HCT116 (cell line): ENCODE measurements around the gene LFNG. TPM values are rescaled to one million over a fixed set of nuclear protein-coding genes. Genes with fewer than 3 reads are reported as not detected.

Source experiments
- ATAC-seq: fragments of 200-7000 bp; cut with Tn5 transposase; 2 replicates; pipeline ENCODE4 v1.9.1; 2020; ENCODE audit warnings: mild to moderate bottlenecking, moderate library complexity
- BruUV-seq: library from RNA; stranded (reverse); fragments of 400-500 nt; replicated peaks from 2 replicates; lab custom pipeline; 2021; lab: Mats Ljungman, UMichigan
- CTCF ChIA-PET: fragments of 300-600 bp; sonication (Branson Sonifier 250); formaldehyde crosslinking; loops from one replicate; lab custom pipeline; 2021; ENCODE audit warnings: antibody characterized with exemption; lab: Charles Lee
- POLR2A ChIA-PET: fragments of 300-600, 350-600 bp; sonication (Branson Sonifier 250); formaldehyde crosslinking; loops from one replicate; lab custom pipeline; 2021; ENCODE audit warnings: antibody characterized with exemption; lab: Charles Lee
- RAD21 ChIA-PET, 2 experiments: fragments of 300-600 bp; sonication (Branson Sonifier 250); formaldehyde crosslinking; loops; one replicate each; lab custom pipeline; 2023; ENCODE audit warnings: low total read pairs in 2 of 2; ENCODE audit not compliant: uncharacterized antibody in 2 of 2, unreplicated experiment in 2 of 2, low non-redundant PET in 1 of 2; lab: Charles Lee
- DNase-seq: peaks from one replicate; pipeline ENCODE4 v3.0.0-alpha.2; 2010; ENCODE audit warnings: low read depth, low spot score
- H2AFZ ChIP-seq: fragments of 200-600 bp; shearing (Covaris generic), sonication (generic); 2 replicates; pipeline ENCODE4 v1.6.1; 2017; ENCODE audit warnings: low read depth, mixed run types, mixed read lengths, antibody characterized with exemption, low read length; ENCODE audit not compliant: poor library complexity, severe bottlenecking
- H3K27ac ChIP-seq: 2 replicates; pipeline ENCODE4 v1.5.1; 2012; ENCODE audit warnings: low read depth, low read length
- H3K27me3 ChIP-seq: fragments of 200-600 bp; sonication (generic); 2 replicates; pipeline ENCODE4 v1.6.1; 2016; ENCODE audit warnings: mixed run types, low read length, mixed read lengths; ENCODE audit not compliant: insufficient read depth
- H3K36me3 ChIP-seq, 2 experiments: fragments of 200-500 bp in 1 of 2; fragments of 200-600 bp in 1 of 2; sonication (Bioruptor generic) in 1 of 2; sonication (generic) in 1 of 2; 2 replicates each; pipeline versions ENCODE4 v1.5.1 to v1.6.1; 2014 to 2016; ENCODE audit warnings: low read length in 2 of 2, inconsistent platforms in 1 of 2, mixed read lengths in 1 of 2, mixed run types in 1 of 2; ENCODE audit not compliant: insufficient read depth in 2 of 2, control insufficient read depth in 1 of 2
- H3K4me1 ChIP-seq, 2 experiments: fragments of 200-600 bp in 1 of 2; sonication (generic) in 1 of 2; 2 replicates each; pipeline versions ENCODE4 v1.5.1 to v1.6.1; 2012 to 2017; ENCODE audit warnings: low read length in 2 of 2, inconsistent platforms in 1 of 2, mild to moderate bottlenecking in 1 of 2, mixed read lengths in 1 of 2, mixed run types in 1 of 2, moderate library complexity in 1 of 2; ENCODE audit not compliant: insufficient read depth in 2 of 2, control insufficient read depth in 1 of 2
- H3K4me2 ChIP-seq: fragments of 200-600 bp; sonication (generic); 2 replicates; pipeline ENCODE4 v1.6.1; 2017; ENCODE audit warnings: mixed run types, low read length, mixed read lengths
- H3K4me3 ChIP-seq, 2 experiments: fragments of 200-600 bp in 1 of 2; sonication (generic) in 1 of 2; replicated peaks in 1 of 2; 2 replicates each; pipeline ENCODE4 v1.5.1; 2011 to 2016; ENCODE audit warnings: low read length in 2 of 2, control low read depth in 1 of 2, low read depth in 1 of 2, mild to moderate bottlenecking in 1 of 2, mixed read lengths in 1 of 2, mixed run types in 1 of 2
- H3K79me2 ChIP-seq: fragments of 200-600 bp; sonication (generic); 2 replicates; pipeline ENCODE4 v1.6.1; 2017; ENCODE audit warnings: mild to moderate bottlenecking, mixed run types, low read length, moderate library complexity, mixed read lengths; ENCODE audit not compliant: insufficient read depth
- H3K9ac ChIP-seq: fragments of 200-600 bp; sonication (generic); 2 replicates; pipeline ENCODE4 v1.6.1; 2016; ENCODE audit warnings: low read length, mixed read lengths
- H3K9me2 ChIP-seq: fragments of 200-600 bp; sonication (generic), shearing (Covaris generic); 2 replicates; pipeline ENCODE4 v1.6.1; 2017; ENCODE audit warnings: mixed run types, mild to moderate bottlenecking, moderate library complexity; ENCODE audit not compliant: insufficient read depth
- H3K9me3 ChIP-seq, 2 experiments: fragments of 200-500 bp in 1 of 2; fragments of 200-600 bp in 1 of 2; sonication (Bioruptor generic) in 1 of 2; sonication (generic) in 1 of 2; 2 replicates each; pipeline ENCODE4 v1.6.1; 2014 to 2017; ENCODE audit warnings: low read length in 2 of 2, mixed read lengths in 2 of 2, inconsistent platforms in 1 of 2, low read depth in 1 of 2, mild to moderate bottlenecking in 1 of 2, mixed run types in 1 of 2, moderate library complexity in 1 of 2; ENCODE audit not compliant: control insufficient read depth in 1 of 2, insufficient read depth in 1 of 2
- H4K20me1 ChIP-seq: fragments of 200-600 bp; sonication (generic), shearing (Covaris generic); 2 replicates; pipeline ENCODE4 v1.6.1; 2017; ENCODE audit warnings: mixed run types, mild to moderate bottlenecking, moderate library complexity; ENCODE audit not compliant: insufficient read depth
- POLR2AphosphoS5 ChIP-seq: IDR thresholded peaks from 2 replicates; pipeline ENCODE4 v1.6.1; 2011; ENCODE audit warnings: mild to moderate bottlenecking, low read depth, low read length, moderate library complexity
- REST ChIP-seq: IDR thresholded peaks from 2 replicates; pipeline ENCODE4 v1.6.1; 2012; ENCODE audit warnings: low read depth
- YY1 ChIP-seq: IDR thresholded peaks from 2 replicates; pipeline ENCODE4 v1.6.1; 2011; ENCODE audit warnings: low read length, low read depth, moderate library complexity, mild to moderate bottlenecking; ENCODE audit not compliant: insufficient replicate concordance; ENCODE audit errors: extremely low read depth
- ZBTB33 ChIP-seq: IDR thresholded peaks from 2 replicates; pipeline ENCODE4 v1.6.1; 2011; ENCODE audit warnings: mild to moderate bottlenecking, low read length, moderate library complexity; ENCODE audit not compliant: insufficient replicate concordance; ENCODE audit errors: extremely low read depth
- intact Hi-C: fragments of 100-400 bp; cut with micrococcal nuclease; formaldehyde crosslinking; loops from 2 replicates; pipeline ENCODE4 v1.10.0; 2022
- total RNA-seq: library from RNA; stranded (reverse); gene quantifications from one replicate; pipeline ENCODE4 v1.2.1, GENCODE V29; 2021; ENCODE audit not compliant: unreplicated experiment

Gene LFNG
- total RNA-seq, 1 experiment from 2014 or later, result 14.3 TPM

GRCh38 chr7:2555121-2556052, 35.8 kb downstream of the LFNG start, which contains the start of gene BRAT1 (continued):
- no peak for TF ChIP-seq REST

- no peaks in the 10 kb centered on the region for H3K9me2 ChIP-seq
- CTCF ChIA-PET, result interaction anchor here (1.5 kb wide), 1 partner anchor 122 kb away, joined by 3 read pairs; no protein-coding TSS in a partner anchor
- H3K4me2 ChIP-seq, result peak within 1 kb of the TSS; percentile 90
- peaks cover 23 to 45% of the 10 kb centered on the region in 2 experiments for H3K4me1 ChIP-seq
- POLR2A ChIA-PET, result no interaction called here
- H4K20me1 ChIP-seq, result no peaks in the 10 kb centered on the region
- ATAC-seq (peak; percentile 49), DNase-seq (peak; percentile 73)
- peak within 1 kb of the TSS; percentile 83 to 85 for H3K4me3 ChIP-seq
- peak within 1 kb of the TSS; percentile 82 for H3K9ac ChIP-seq
- no peaks in the 10 kb centered on the region for H3K27me3 ChIP-seq
- RAD21 ChIA-PET, result no interaction called here
- H2AFZ ChIP-seq, result peak within 1 kb of the TSS; percentile 79
- BruUV-seq, result no TSS peak
- intact Hi-C loops, result loop anchor here (5.0 kb wide), 2 partner anchors 36 to 91 kb away; no protein-coding TSS in a partner anchor
- 0 out of 4 replicates have a peak, but pooled peaks cover 0 to 3% of the 10 kb centered on the region in 2 experiments for H3K36me3 ChIP-seq
- peaks cover 43% of the 10 kb centered on the region for H3K79me2 ChIP-seq
- H3K27ac ChIP-seq, result peak within 1 kb of the TSS; percentile 94
- no peaks in the 10 kb centered on the region for H3K9me3 ChIP-seq
- peak; percentile 33 for TF ChIP-seq YY1
- TF ChIP-seq ZBTB33, result no peak
- TF ChIP-seq POLR2AphosphoS5, result peak; percentile 37; the same call in 1 of the 2 replicates
Observed at GRCh38 chr7:2558629-2559282, 39.2 kb downstream of the LFNG start, which contains the start of gene IQCE. Gene IQCE (plus strand): TSS chr7:2558979. CDS start chr7:2559182, 203 bp downstream.
